Measurements from ENCODE around the gene CHCHD6.
"Not testable (repeated sequence)": the region's sequence is repeated elsewhere in the genome, so short reads cannot be mapped to it uniquely, and the experiment has no call there.

CHCHD6 gene

GRCh38 chr3:126784254-126784653, 80.2 kb downstream of the CHCHD6 start:
- DNase-seq = no peak
- in situ Hi-C loops (cut with HindIII; ENCODE audit: low pct_ligation_motif_present, low pct_unique_long_range_greater_than_20kb, low sequenced_read_pairs) = no loop called here

- DNase-seq; in situ Hi-C loops (cut with HindIII; ENCODE audit: low pct_ligation_motif_present, low pct_unique_long_range_greater_than_20kb, low sequenced_read_pairs): not testable (repeated sequence)
Measured at GRCh38 chr3:126791320-126791719, 87.3 kb downstream of the CHCHD6 start.

GRCh38 chr3:126792998-126793397, 89.0 kb downstream of the CHCHD6 start:
- DNase-seq = no peak
- in situ Hi-C loops (cut with HindIII; ENCODE audit: low pct_ligation_motif_present, low pct_unique_long_range_greater_than_20kb, low sequenced_read_pairs) = no loop called here

GRCh38 chr3:126797563-126797962, 93.5 kb downstream of the CHCHD6 start:
- in situ Hi-C loops (cut with HindIII; ENCODE audit: low pct_ligation_motif_present, low pct_unique_long_range_greater_than_20kb, low sequenced_read_pairs) = no loop called here
- no peak for DNase-seq

- in situ Hi-C loops (cut with HindIII; ENCODE audit: low pct_ligation_motif_present, low pct_unique_long_range_greater_than_20kb, low sequenced_read_pairs) = no loop called here
- DNase-seq = no peak
Measured at GRCh38 chr3:126798521-126798920, 94.5 kb downstream of the CHCHD6 start.

GRCh38 chr3:126799099-126799498, 95.1 kb downstream of the CHCHD6 start:
- in situ Hi-C loops (cut with HindIII; ENCODE audit: low pct_ligation_motif_present, low pct_unique_long_range_greater_than_20kb, low sequenced_read_pairs) = no loop called here

GRCh38 chr3:126801312-126801711, 97.3 kb downstream of the CHCHD6 start:
- in situ Hi-C loops (cut with HindIII; ENCODE audit: low pct_ligation_motif_present, low pct_unique_long_range_greater_than_20kb, low sequenced_read_pairs); DNase-seq: not testable (repeated sequence)

More at GRCh38 chr3:126799099-126799498, 95.1 kb downstream of the CHCHD6 start:
- DNase-seq = no peak

- no peak for DNase-seq
- in situ Hi-C loops (cut with HindIII; ENCODE audit: low pct_ligation_motif_present, low pct_unique_long_range_greater_than_20kb, low sequenced_read_pairs) = no loop called here
Measured at GRCh38 chr3:126807795-126808194, 103.8 kb downstream of the CHCHD6 start.

GRCh38 chr3:126811530-126811929, 107.5 kb downstream of the CHCHD6 start:
- no peak for DNase-seq

GRCh38 chr3:126816298-126816697, 112.3 kb downstream of the CHCHD6 start:
- in situ Hi-C loops (cut with HindIII; ENCODE audit: low pct_ligation_motif_present, low pct_unique_long_range_greater_than_20kb, low sequenced_read_pairs) = no loop called here
- DNase-seq = no peak

More at GRCh38 chr3:126811530-126811929, 107.5 kb downstream of the CHCHD6 start:
- in situ Hi-C loops (cut with HindIII; ENCODE audit: low pct_ligation_motif_present, low pct_unique_long_range_greater_than_20kb, low sequenced_read_pairs) = no loop called here

GRCh38 chr3:126816986-126817777, 113.1 kb downstream of the CHCHD6 start:
- DNase-seq = no peak
- in situ Hi-C loops (cut with HindIII; ENCODE audit: low pct_ligation_motif_present, low pct_unique_long_range_greater_than_20kb, low sequenced_read_pairs) = no loop called here

- in situ Hi-C loops (cut with HindIII; ENCODE audit: low pct_ligation_motif_present, low pct_unique_long_range_greater_than_20kb, low sequenced_read_pairs) = no loop called here
- no peak for DNase-seq
Measured at GRCh38 chr3:126817781-126818180, 113.7 kb downstream of the CHCHD6 start.

GRCh38 chr3:126818400-126819095, 114.5 kb downstream of the CHCHD6 start:
- no peak for DNase-seq
- in situ Hi-C loops (cut with HindIII; ENCODE audit: low pct_ligation_motif_present, low pct_unique_long_range_greater_than_20kb, low sequenced_read_pairs) = no loop called here

- in situ Hi-C loops (cut with HindIII; ENCODE audit: low pct_ligation_motif_present, low pct_unique_long_range_greater_than_20kb, low sequenced_read_pairs) = no loop called here
- DNase-seq = no peak
Measured at GRCh38 chr3:126826693-126827092, 122.7 kb downstream of the CHCHD6 start.

GRCh38 chr3:126827121-126827520, 123.1 kb downstream of the CHCHD6 start:
- in situ Hi-C loops (cut with HindIII; ENCODE audit: low pct_ligation_motif_present, low pct_unique_long_range_greater_than_20kb, low sequenced_read_pairs) = no loop called here
- DNase-seq = no peak

- in situ Hi-C loops (cut with HindIII; ENCODE audit: low pct_ligation_motif_present, low pct_unique_long_range_greater_than_20kb, low sequenced_read_pairs) = no loop called here
- DNase-seq = no peak
Measured at GRCh38 chr3:126828306-126828705, 124.3 kb downstream of the CHCHD6 start.

- no peak for DNase-seq
- in situ Hi-C loops (cut with HindIII; ENCODE audit: low pct_ligation_motif_present, low pct_unique_long_range_greater_than_20kb, low sequenced_read_pairs) = no loop called here
Measured at GRCh38 chr3:126832933-126833332, 128.9 kb downstream of the CHCHD6 start.

GRCh38 chr3:126834596-126835471, 130.8 kb downstream of the CHCHD6 start:
- in situ Hi-C loops (cut with HindIII; ENCODE audit: low pct_ligation_motif_present, low pct_unique_long_range_greater_than_20kb, low sequenced_read_pairs) = no loop called here
- peak; percentile 22 for DNase-seq
